ENCODE data around the gene EGFR. TPM values are rescaled to one million over a fixed set of nuclear protein-coding genes. Genes with fewer than 3 reads are reported as not detected.

EGFR gene
- total RNA-seq, 4 donors from 2014 or later: 79.3 to 125 (median 110) TPM

GRCh38 chr7:55093674-55094073 is 74.9 kb downstream of the EGFR start:
- H3K36me3 ChIP-seq: no peaks in the 10 kb centered on the region
- WGBS: 74% methylated on average over 7 of the region's 7 CpGs
- TF ChIP-seq POLR2AphosphoS5 (IDR thresholded peaks at IDR 0.05) (no peak), POLR2A (IDR thresholded peaks at IDR 0.05; ENCODE audit: low read depth) (no peak), CTCF (IDR thresholded peaks at IDR 0.05) (no peak), EP300 (IDR thresholded peaks at IDR 0.05) (no peak)
- H3K4me3 ChIP-seq: no peak overlapping the region
- no peaks in the 10 kb centered on the region for H3K27me3 ChIP-seq
- H3K4me1 ChIP-seq: peaks cover 35 to 84% (median 70%) of the 10 kb centered on the region in 4 donors
- intact Hi-C loops (cut with DNase I): no loop called here
- no peak for DNase-seq (ENCODE audit: extremely low spot score)
- H3K9me3 ChIP-seq: no peaks in the 10 kb centered on the region
- H3K27ac ChIP-seq (replicated peaks in 1 of 4): peak overlapping the region in 1 of 4 donors; percentile 1

GRCh38 chr7:55094092-55094690 is 75.4 kb downstream of the EGFR start:
- H3K36me3 ChIP-seq: no peaks in the 10 kb centered on the region
- H3K9me3 ChIP-seq: no peaks in the 10 kb centered on the region
- H3K27ac ChIP-seq (replicated peaks in 1 of 4): no peak overlapping the region
- TF ChIP-seq EP300 (IDR thresholded peaks at IDR 0.05): no peak
- no peak for TF ChIP-seq POLR2AphosphoS5 (IDR thresholded peaks at IDR 0.05)
- no peak for TF ChIP-seq POLR2A (IDR thresholded peaks at IDR 0.05; ENCODE audit: low read depth)
- TF ChIP-seq CTCF (IDR thresholded peaks at IDR 0.05): no peak
- whole genome bisulfite sequencing: 48% methylated on average over 5 of the region's 5 CpGs
- DNase-seq (ENCODE audit: extremely low spot score): no peak
- H3K4me3 ChIP-seq: no peak overlapping the region
- no peaks in the 10 kb centered on the region for H3K27me3 ChIP-seq
- intact Hi-C loops (cut with DNase I): no loop called here
- peaks cover 36 to 84% (median 70%) of the 10 kb centered on the region in 4 donors for H3K4me1 ChIP-seq

GRCh38 chr7:55095672-55096071 is 76.9 kb downstream of the EGFR start:
- Histone ChIP-seq H3K27me3 (no peaks in the 10 kb centered on the region), H3K36me3 (no peaks in the 10 kb centered on the region), H3K4me1 (peaks cover 49 to 97% (median 84%) of the 10 kb centered on the region in 4 donors), H3K27ac (replicated peaks in 1 of 4) (peak overlapping the region in 1 of 4 donors; percentile 10), H3K9me3 (no peaks in the 10 kb centered on the region), H3K4me3 (no peak overlapping the region)
- no peak for TF ChIP-seq POLR2A (IDR thresholded peaks at IDR 0.05; ENCODE audit: low read depth)
- TF ChIP-seq CTCF (IDR thresholded peaks at IDR 0.05): no peak
- no peak for TF ChIP-seq EP300 (IDR thresholded peaks at IDR 0.05)
- TF ChIP-seq POLR2AphosphoS5 (IDR thresholded peaks at IDR 0.05): no peak
- 92% methylated on average over 4 of the region's 4 CpGs for WGBS
- no peak for DNase-seq (ENCODE audit: extremely low spot score)
- intact Hi-C loops (cut with DNase I): no loop called here

DNA sequence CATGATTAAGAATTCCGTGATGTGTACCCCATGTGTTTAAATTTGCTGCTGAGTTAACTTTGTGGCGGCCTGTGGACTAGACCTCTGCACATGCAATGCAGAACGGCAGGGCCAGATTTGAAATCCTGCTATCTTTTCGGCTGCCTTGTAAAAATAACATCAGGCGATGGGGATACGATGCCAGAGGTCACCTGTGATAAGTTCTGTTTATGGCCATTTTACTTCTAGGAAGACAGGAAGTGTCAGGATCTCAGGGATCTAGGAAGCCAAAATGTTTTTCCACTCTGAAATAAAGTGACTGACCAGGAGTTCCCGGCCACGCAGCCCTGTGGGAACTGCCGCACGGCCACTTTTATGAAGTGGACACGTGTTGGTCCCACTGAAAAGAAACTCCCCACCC is 77.5 kb downstream of the EGFR start:
- DNase-seq (ENCODE audit: extremely low spot score): no peak
- Histone ChIP-seq H3K4me1 (peaks cover 52 to 100% (median 88%) of the 10 kb centered on the region in 4 donors), H3K27me3 (no peaks in the 10 kb centered on the region), H3K9me3 (no peaks in the 10 kb centered on the region), H3K4me3 (no peak overlapping the region), H3K27ac (replicated peaks in 1 of 4) (peak overlapping the region in 1 of 4 donors; percentile 10), H3K36me3 (no peaks in the 10 kb centered on the region)
- TF ChIP-seq EP300 (IDR thresholded peaks at IDR 0.05) (no peak), POLR2AphosphoS5 (IDR thresholded peaks at IDR 0.05) (no peak), CTCF (IDR thresholded peaks at IDR 0.05) (no peak), POLR2A (IDR thresholded peaks at IDR 0.05; ENCODE audit: low read depth) (no peak)
- 91% methylated on average over 11 of the region's 11 CpGs for WGBS
- intact Hi-C loops (cut with DNase I): no loop called here

DNA sequence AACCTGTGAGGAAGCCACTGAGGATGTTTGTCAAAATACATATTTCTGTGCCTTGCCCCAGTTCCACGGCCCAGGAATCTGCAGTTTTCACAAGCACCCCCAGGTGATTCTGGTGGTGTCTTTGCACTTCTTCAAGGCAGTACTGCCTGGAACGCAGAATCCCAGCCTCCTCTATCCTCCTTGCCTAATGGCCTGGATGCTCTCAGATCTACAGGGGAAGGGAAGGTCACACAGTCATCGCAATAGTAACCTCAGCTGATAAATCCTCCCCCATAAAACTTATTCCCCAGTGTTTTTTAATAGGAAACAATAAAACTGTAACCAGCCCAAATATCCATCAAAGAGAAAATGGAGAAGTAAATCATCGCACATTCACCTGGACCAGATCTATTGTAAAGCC is 78.3 kb downstream of the EGFR start:
- DNase-seq (ENCODE audit: extremely low spot score): no peak
- H3K9me3 ChIP-seq: no peaks in the 10 kb centered on the region
- no peak overlapping the region for H3K4me3 ChIP-seq
- TF ChIP-seq CTCF (IDR thresholded peaks at IDR 0.05): no peak
- TF ChIP-seq POLR2A (IDR thresholded peaks at IDR 0.05; ENCODE audit: low read depth): no peak
- no peak for TF ChIP-seq EP300 (IDR thresholded peaks at IDR 0.05)
- TF ChIP-seq POLR2AphosphoS5 (IDR thresholded peaks at IDR 0.05): no peak
- peaks cover 51 to 100% (median 88%) of the 10 kb centered on the region in 4 donors for H3K4me1 ChIP-seq
- WGBS: 100% methylated on average over 4 of the region's 4 CpGs
- intact Hi-C loops (cut with DNase I): no loop called here
- no peaks in the 10 kb centered on the region for H3K27me3 ChIP-seq
- H3K36me3 ChIP-seq: no peaks in the 10 kb centered on the region
- H3K27ac ChIP-seq (replicated peaks in 1 of 4): peak overlapping the region in 1 of 4 donors; percentile 10

All from esophagus muscularis mucosa (tissue), 4 donors.